GM21723 (cell line): ENCODE measurements around the gene DTNB.
"Not testable (repeated sequence)": the region's sequence is repeated elsewhere in the genome, so short reads cannot be mapped to it uniquely, and the experiment has no call there.

ENCODE experiments used
- ATAC-seq: cut with Tn5 transposase; IDR thresholded peaks from one replicate; pipeline ENCODE4 v1.9.1; 2021; ENCODE audit warnings: mild to moderate bottlenecking, moderate library complexity; ENCODE audit not compliant: unreplicated experiment

The DTNB gene

GRCh38 chr2:25426326-25426725, 247.1 kb downstream of the DTNB start:
- no peak for ATAC-seq

DNA sequence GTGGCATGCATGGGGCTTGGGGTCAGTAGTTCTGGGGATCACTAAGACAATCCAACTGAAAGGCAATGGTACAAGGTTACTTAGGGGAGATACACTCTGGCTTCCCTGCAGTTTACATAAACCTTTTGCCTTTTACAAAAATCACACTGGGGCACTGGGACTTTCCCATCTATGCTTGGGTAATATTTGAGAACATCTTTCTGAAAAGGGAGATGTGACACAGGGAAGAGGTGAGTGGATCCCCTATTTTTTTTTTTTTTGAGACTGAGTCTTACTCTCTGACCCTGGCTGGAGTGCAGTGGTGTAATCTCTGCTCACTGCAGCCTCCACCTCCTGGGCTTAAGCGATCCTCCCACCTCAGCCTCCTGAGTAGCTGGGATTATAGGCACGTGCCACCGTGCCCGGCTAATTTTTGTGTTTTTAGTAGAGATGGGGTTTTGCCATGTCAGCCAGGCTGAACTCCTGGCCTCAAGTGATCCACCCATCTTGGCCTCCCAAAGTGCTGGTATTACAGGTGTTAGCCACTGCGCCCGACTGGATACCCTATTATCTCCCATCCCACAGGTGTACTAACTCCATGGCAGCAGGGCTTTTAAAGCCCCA, 248.8 kb downstream of the DTNB start:
- no peak for ATAC-seq

- ATAC-seq = peak; percentile 39
Observed at GRCh38 chr2:25421820-25422411, 251.5 kb downstream of the DTNB start.

GRCh38 chr2:25421289-25421688, 252.1 kb downstream of the DTNB start:
- ATAC-seq = no peak

- ATAC-seq = peak; percentile 51
Observed at GRCh38 chr2:25420820-25421237, 252.5 kb downstream of the DTNB start.

GRCh38 chr2:25419678-25420242, 253.6 kb downstream of the DTNB start:
- peak; percentile 67 for ATAC-seq

DNA sequence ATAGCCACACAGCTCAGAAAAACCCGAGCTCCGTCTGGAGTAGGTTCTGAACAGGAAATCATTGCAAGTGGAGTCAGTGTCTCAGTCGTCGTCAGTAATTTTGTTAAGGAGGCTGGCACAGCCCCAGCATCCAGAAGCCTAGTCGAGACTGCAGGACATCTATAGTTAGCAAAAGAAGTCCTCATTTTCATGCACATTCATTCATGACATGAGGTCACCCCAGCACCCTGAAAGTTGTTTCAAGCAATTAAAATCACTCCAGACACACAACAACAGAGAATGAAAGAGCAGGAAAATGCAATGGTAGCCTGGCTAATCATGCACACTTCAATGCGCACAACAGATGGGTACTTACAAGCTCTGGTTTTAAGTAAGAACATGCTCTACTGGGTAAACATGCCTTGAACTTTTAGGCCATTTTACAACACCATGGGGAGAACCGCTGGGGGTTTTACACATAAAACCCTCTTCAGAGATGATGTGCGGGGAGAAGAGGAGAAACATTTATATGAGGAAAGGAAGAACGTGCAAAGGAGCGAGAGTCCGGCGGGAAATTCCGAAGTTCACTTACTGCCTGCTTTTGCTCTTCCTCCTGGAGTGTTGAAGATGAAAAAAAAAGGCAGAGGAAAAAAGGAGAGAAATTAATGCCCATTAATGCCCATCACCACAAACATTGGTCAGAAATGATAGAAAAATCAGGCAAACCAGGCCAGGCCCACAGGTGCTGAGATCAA, 254.3 kb downstream of the DTNB start:
- no peak for ATAC-seq

- no peak for ATAC-seq
Observed at GRCh38 chr2:25417715-25418369, 255.5 kb downstream of the DTNB start.

- no peak for ATAC-seq
Observed at GRCh38 chr2:25416674-25417073, 256.7 kb downstream of the DTNB start.

GRCh38 chr2:25414781-25415180, 258.6 kb downstream of the DTNB start:
- ATAC-seq = no peak

DNA sequence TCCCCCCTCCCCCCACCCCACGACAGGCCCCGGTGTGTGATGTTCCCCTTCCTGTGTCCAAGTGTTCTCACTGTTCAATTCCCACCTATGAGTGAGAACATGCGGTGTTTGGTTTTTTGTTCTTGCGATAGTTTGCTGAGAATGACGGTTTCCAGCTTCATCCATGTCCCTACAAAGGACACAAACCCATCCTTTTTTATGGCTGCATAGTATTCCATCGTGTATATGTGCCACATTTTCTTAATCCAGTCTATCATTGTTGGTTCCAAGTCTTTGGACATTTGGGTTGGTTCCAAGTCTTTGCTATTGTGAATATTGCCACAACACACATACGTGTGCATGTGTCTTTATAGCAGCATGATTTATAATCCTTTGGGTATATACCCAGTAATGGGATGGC, 260.0 kb downstream of the DTNB start:
- ATAC-seq = not testable (repeated sequence)

DNA sequence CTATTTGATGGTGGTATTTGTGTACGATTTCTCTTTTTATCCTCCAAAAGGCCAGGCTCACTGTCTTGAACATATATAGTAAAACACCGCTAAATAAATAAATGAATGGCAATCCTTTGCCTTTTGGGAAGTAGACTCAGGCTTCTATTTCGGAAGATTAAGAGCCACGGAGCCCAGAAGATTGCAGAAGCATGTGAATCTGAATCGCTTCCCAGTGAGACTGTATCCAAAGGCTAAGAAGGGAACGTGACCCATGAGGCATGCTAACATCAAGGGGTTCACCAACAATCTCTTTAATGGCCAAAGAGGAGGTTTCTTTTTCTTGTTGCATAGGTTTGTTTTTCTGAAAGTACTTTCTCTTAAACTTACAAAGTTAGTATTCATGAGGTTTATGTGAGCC, 261.6 kb downstream of the DTNB start:
- ATAC-seq = no peak

GRCh38 chr2:25411281-25411680, 262.1 kb downstream of the DTNB start:
- no peak for ATAC-seq

DNA sequence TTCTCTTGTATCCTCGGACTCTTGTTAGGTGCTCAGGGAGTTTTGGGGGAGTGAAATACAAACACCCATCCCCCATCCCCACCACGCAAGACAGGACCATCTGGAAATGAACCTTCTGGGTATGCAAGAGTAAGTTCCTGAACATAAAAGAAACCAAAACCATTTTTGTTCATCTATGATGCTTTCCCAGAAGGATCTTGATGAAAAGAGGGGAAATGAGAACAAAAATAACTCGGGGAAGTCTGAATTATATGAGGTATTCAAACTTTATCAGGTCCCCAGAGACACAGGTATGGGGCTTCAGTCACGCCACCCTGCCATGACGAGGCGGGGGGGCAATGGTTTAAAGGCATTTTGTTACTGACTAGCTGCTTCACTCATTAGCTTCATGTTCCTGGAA, 263.0 kb downstream of the DTNB start:
- no peak for ATAC-seq

DNA sequence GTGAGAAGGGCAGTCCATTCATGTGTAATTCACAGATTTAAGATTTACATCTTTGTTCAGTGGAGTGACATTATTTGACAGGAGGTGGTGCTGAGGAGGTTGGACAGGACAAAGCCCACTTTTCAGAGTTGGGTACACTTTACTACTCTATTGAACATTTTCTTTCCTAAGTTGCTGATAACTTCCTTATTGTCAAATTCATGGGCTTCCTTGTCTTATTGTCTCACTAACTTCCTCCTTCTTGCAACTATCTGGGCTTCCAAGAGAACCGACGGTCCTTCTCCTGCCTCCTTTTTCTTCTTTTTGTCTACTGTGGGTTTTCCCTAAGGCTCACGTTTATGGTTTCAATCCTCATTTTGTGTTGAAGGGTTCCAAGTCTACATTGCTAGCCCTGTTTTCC, 263.9 kb downstream of the DTNB start:
- no peak for ATAC-seq

DNA sequence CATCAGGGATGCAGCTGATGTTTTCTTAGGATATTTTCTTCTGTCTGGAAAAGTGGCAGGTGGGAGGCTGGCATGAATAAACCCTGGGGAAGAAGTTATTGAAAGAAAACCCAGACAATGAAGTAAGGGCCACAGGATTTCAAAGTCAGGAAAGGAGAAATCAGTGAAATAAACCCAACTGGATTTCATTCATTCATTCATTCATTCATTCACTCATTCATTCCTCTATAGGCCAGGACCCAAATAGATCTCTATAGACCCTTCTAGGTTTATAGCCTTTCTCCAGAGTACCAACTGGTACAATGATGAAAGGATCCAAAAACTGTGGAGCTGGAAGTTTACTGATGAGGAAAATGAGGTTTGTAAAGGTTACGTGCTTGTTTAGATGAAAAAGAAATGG, 264.3 kb downstream of the DTNB start:
- ATAC-seq = no peak

GRCh38 chr2:25405611-25406295, 267.6 kb downstream of the DTNB start:
- ATAC-seq = no peak

- peak; percentile 66 for ATAC-seq
Observed at GRCh38 chr2:25403120-25403760, 270.1 kb downstream of the DTNB start.

GRCh38 chr2:25402477-25402876, 270.9 kb downstream of the DTNB start:
- peak; percentile 58 for ATAC-seq

DNA sequence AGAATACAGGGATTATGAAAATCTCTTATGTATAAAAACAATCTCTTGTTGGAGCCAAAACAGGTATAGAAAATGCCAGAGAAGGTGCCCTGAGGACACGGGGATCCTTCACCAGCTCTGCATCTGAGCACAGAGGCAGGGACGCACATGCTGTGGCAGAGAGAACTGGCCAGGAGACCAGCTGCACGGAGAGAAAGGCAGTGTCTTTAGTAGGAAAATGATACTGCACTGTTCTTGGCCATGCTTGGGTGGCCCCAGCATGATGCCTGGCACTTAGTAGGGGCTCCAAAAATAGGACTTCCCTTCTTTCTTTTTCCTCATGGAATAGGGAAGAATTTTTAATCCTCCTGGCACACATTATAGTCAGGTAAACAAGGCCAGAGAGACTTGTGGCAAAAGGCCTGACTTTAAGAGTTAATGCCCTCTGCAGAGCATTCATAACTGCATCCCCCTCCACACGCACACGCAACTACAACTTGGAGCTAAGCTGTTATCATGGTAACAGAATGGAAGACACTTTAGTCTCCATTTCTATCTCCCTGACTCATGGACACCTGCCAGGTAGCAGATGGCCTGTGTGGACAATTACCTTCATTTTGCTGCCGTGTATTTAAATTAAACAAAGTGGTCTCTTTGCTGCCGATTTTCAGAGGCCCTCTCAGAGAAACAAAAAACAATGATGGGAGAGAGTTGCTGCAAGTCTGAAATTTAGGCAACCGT, 271.9 kb downstream of the DTNB start:
- ATAC-seq = no peak
